Left lobe of liver (tissue), 2 donors: ENCODE measurements around the gene TUBG1. TPM values are rescaled to one million over a fixed set of nuclear protein-coding genes. Genes with fewer than 3 reads are reported as not detected.
"Not testable (repeated sequence)": the region's sequence is repeated elsewhere in the genome, so short reads cannot be mapped to it uniquely, and the experiment has no call there.

Experiments
- ATAC-seq: fragments of 200-7000 bp; cut with Tn5 transposase; one replicate; pipeline ENCODE4 v1.9.1; 2020; ENCODE audit warnings: mild to moderate bottlenecking, moderate library complexity
- DNase-seq: peaks from one replicate; pipeline ENCODE4 v3.0.0-alpha.2; 2020; ENCODE audit warnings: low spot score
- total RNA-seq: library from RNA; stranded (reverse); gene quantifications from one replicate; pipeline ENCODE4 v1.2.1, GENCODE V29; 2021
- donor health status: DM: no; HTN: no; CAD: no; lungs with moderate emphysema.
- donor health status: DM: no; HTN: yes; CAD: no.

The TUBG1 gene
- total RNA-seq, 1 donor from 2014 or later: 26.5 TPM

- not testable (repeated sequence) for DNase-seq, ATAC-seq
Measured at GRCh38 chr17:42621987-42622386, 12.5 kb downstream of the TUBG1 start.

GRCh38 chr17:42623271-42623670 is 13.8 kb downstream of the TUBG1 start:
- DNase-seq: no peak
- ATAC-seq: no peak

DNA sequence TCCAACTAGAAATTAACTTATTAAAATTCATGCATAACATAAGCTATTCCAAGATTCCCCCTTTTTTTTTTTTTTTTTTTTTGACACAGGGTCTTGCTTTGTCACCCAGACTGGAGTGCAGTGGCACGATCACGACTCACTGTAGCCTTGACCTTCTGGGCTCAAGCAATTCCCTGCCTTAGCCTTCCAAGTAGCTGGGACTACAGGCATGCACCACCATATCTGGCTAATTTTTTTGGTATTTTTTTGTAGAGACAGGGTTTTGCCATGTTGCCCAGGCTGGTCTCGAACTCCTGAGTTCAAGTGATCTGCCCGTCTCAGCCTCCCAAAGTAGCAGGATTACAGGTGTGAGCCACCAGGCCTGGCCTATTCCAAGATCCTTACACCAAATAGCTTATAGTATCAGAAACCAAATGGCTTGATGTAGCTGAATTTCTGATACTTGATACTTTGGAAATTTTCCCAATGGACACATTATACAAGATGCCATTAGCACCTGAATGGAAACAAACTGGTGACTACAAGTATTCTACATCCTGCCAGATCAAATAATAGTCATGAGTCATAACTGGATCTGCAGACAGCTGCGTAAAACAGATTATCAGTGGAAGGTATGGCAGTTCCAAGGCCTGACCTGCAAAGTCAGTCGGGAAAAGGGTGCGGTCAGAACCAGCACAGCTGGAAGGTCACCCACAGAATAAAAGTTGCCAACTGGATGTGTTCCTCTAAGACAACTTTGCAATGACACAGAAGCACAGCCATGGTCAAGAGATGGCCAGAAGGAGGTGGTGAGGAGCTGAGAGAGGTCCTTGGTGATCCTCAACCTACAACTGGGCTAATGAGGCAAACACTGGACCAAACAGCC is 14.5 kb downstream of the TUBG1 start:
- ATAC-seq: no peak
- no peak for DNase-seq

- ATAC-seq, DNase-seq: not testable (repeated sequence)
Measured at GRCh38 chr17:42627032-42627764, 17.7 kb downstream of the TUBG1 start.

GRCh38 chr17:42629411-42630009 is 20.0 kb downstream of the TUBG1 start:
- DNase-seq: no peak
- ATAC-seq: no peak

GRCh38 chr17:42632949-42633444 is 23.5 kb downstream of the TUBG1 start:
- DNase-seq (no peak), ATAC-seq (no peak)

- no peak for ATAC-seq
- no peak for DNase-seq
Measured at GRCh38 chr17:42639525-42640113, 30.1 kb downstream of the TUBG1 start.

- ATAC-seq (no peak), DNase-seq (no peak)
Measured at GRCh38 chr17:42640121-42640520, 30.6 kb downstream of the TUBG1 start.

- no peak for ATAC-seq
- DNase-seq: no peak
Measured at GRCh38 chr17:42642336-42642735, 32.9 kb downstream of the TUBG1 start.

- ATAC-seq: no peak
- DNase-seq: no peak
Measured at GRCh38 chr17:42647778-42648177, 38.3 kb downstream of the TUBG1 start.

DNA sequence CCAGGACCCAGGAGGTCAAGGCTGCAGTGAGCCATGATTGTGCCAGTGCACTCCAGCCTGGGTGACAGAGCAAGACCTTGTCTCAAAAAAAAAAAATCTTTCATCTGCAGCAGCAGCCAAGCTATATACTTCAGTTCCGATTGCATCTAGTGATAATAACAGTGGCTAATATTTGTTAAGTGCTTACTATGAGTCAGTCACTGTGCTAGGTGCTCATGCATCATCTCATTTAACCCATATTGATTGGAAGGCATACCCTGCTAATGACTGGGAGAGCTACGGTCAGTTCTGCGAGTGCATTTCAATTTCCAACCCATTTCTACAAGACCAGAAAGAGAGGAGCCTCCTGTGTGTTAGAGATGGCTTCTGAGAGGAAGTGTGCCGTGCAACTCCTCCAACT is 41.9 kb downstream of the TUBG1 start:
- no peak for ATAC-seq
- DNase-seq: no peak

GRCh38 chr17:42653179-42654124 is 44.0 kb downstream of the TUBG1 start:
- peak; percentile 61 for ATAC-seq
- no peak for DNase-seq

GRCh38 chr17:42655528-42655927 is 46.0 kb downstream of the TUBG1 start:
- ATAC-seq (no peak), DNase-seq (no peak)

GRCh38 chr17:42657824-42658588 is 48.5 kb downstream of the TUBG1 start:
- no peak for ATAC-seq
- no peak for DNase-seq

DNA sequence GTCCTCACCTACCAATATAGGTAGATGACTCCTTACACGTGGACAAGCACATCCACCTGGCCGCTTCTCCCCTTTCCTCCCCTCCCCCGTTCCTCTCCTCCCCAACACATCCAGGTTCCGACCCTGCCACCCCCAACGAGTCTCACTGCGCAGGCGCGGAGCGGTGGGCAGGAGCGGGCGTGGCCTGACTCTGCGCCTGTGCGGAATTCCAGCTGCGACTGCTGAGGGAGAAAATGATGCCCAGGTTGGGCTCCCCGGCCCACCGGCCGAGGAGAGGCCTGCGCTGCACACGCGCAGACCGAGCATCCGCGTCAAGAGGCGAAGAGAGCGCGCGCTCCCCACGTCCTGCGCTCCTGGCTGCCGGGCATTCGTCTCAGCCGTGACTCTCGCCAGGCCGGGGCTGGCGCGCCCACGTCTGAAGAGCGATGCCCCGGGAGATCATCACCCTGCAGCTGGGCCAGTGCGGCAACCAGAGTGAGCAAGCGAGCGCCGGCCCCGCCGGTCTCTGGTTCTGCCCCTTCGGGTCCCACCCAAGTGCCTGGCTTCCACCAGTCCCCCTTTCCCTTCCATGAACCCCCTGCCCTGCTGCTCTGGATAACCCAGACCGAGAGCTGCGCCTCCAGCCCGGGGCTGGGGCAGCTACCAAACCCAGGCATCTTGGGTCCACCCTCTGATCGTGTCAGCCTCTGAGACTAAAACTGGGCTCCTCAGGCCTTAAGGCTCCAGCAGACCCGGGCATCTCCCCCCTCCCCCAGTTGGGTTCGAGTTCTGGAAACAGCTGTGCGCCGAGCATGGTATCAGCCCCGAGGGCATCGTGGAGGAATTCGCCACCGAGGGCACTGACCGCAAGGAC is 49.8 kb downstream of the TUBG1 start, which contains the start of gene TUBG2:
Gene TUBG2 (plus strand): TSS at position 206 of the 853 bp plus-strand sequence. CDS start 220 bp downstream, at position 426.
- ATAC-seq (peak; percentile 91), DNase-seq (peak; percentile 91)

DNA sequence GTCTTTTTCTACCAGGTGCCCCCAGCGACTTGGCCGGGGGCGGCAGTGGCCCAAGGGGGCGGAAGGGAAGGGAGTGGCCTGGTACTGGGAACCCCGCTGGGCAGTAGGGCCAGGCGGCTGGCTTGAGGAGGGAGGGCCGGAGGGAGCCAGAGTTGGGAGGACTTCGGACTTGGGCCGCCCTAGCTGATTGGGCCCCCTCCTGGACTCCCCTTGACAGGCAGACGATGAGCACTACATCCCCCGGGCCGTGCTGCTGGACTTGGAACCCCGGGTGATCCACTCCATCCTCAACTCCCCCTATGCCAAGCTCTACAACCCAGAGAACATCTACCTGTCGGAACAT is 50.4 kb downstream of the TUBG1 start:
- peak; percentile 57 for ATAC-seq
- DNase-seq: not testable (repeated sequence)

GRCh38 chr17:42660692-42661345 is 51.3 kb downstream of the TUBG1 start:
- DNase-seq (no peak), ATAC-seq (no peak)
